ENCODE data around the gene HS3ST5. TPM values are rescaled to one million over a fixed set of nuclear protein-coding genes. Genes with fewer than 3 reads are reported as not detected.

HS3ST5 gene
- total RNA-seq, 1 experiment from 2014 or later, result 14.4 TPM

DNA sequence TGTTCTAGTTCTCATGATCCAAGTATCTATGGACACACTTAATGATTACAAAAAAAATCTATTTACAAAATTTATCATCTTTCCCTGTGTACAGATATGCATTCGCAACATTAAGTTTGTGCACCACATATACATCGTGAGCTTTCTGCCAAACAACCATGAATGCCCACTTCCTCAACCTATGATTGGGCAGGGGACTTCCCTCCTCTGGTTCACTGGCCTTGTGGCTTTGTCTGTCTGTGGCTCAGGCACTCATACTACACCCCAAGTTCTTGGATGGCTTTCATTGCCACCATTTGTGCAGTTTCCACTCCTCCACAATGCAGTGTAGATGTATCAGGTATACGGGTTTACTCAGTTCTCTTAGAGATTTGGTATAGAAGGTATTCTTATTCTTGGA, 74.9 kb downstream of the HS3ST5 start:
- Histone ChIP-seq H2AFZ (ENCODE audit: low read length) (no peak overlapping the region), H2BK15ac (ENCODE audit: low read depth, low read length) (no peak overlapping the region), H2BK20ac (ENCODE audit: low read depth, low read length, poor library complexity, severe bottlenecking) (no peak overlapping the region), H2BK12ac (ENCODE audit: insufficient read length, low read depth, low read length) (no peak overlapping the region), H2BK120ac (ENCODE audit: low read depth, low read length, poor library complexity, severe bottlenecking) (no peak overlapping the region), H2BK5ac (ENCODE audit: insufficient read length, low read length) (no peak overlapping the region), H3K23ac (ENCODE audit: insufficient read length, low read depth, low read length) (no peak overlapping the region), H3K56ac (ENCODE audit: insufficient read length, low read depth, low read length) (no peak overlapping the region), H3K79me1 (ENCODE audit: insufficient read depth, low read depth, low read length, poor library complexity, severe bottlenecking) (no peaks in the 10 kb centered on the region), H4K8ac (replicated peaks; ENCODE audit: insufficient read length, low read depth, low read length) (no peak overlapping the region), H4K5ac (ENCODE audit: insufficient read length, low read depth, low read length) (no peak overlapping the region), H3K18ac (ENCODE audit: insufficient read length, low read depth, low read length) (no peak overlapping the region), H3K4ac (ENCODE audit: low read depth, low read length) (no peak overlapping the region), H3K27ac (ENCODE audit: insufficient read length, low read depth, low read length) (no peak overlapping the region), H3K27me3 (ENCODE audit: insufficient read depth, low read length) (no peaks in the 10 kb centered on the region), H3K14ac (ENCODE audit: insufficient read depth, low read length) (no peak overlapping the region), H2AK5ac (ENCODE audit: insufficient read length, low read length) (no peak overlapping the region), H3K4me1 (ENCODE audit: insufficient read depth, low read length) (no peaks in the 10 kb centered on the region), H3K9ac (ENCODE audit: extremely low read depth, insufficient read length, low read length) (no peak overlapping the region), H3K4me2 (ENCODE audit: insufficient read depth, insufficient read length, low read length) (no peak overlapping the region), H3K23me2 (ENCODE audit: insufficient read length, low read depth, low read length, poor library complexity, severe bottlenecking) (no peaks in the 10 kb centered on the region), H3T11ph (ENCODE audit: low read length) (no peak overlapping the region), H4K20me1 (ENCODE audit: control insufficient read depth, insufficient read depth, insufficient read length) (no peaks in the 10 kb centered on the region), H3K79me2 (ENCODE audit: insufficient read depth, low read length) (no peaks in the 10 kb centered on the region), H4K91ac (ENCODE audit: insufficient read length, low read depth, low read length) (no peak overlapping the region), H3K9me3 (ENCODE audit: control insufficient read depth, low read depth, low read length) (no peaks in the 10 kb centered on the region)
- WGBS (ENCODE audit: extremely low coverage, insufficient read length, low lambda C conversion rate), result no CpG with 5 or more reads among the region's 3 CpGs
- no peak for DNase-seq
- no peak overlapping the region for H3K27ac Mint-ChIP-seq
- no peaks in the 10 kb centered on the region for H3K4me1 Mint-ChIP-seq
- TF ChIP-seq, protein P1, sequence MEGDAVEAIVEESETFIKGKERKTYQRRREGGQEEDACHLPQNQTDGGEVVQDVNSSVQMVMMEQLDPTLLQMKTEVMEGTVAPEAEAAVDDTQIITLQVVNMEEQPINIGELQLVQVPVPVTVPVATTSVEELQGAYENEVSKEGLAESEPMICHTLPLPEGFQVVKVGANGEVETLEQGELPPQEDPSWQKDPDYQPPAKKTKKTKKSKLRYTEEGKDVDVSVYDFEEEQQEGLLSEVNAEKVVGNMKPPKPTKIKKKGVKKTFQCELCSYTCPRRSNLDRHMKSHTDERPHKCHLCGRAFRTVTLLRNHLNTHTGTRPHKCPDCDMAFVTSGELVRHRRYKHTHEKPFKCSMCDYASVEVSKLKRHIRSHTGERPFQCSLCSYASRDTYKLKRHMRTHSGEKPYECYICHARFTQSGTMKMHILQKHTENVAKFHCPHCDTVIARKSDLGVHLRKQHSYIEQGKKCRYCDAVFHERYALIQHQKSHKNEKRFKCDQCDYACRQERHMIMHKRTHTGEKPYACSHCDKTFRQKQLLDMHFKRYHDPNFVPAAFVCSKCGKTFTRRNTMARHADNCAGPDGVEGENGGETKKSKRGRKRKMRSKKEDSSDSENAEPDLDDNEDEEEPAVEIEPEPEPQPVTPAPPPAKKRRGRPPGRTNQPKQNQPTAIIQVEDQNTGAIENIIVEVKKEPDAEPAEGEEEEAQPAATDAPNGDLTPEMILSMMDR (conservative IDR thresholded peaks at IDR 0.05), result no peak
- no peaks in the 10 kb centered on the region for H3K9me3 Mint-ChIP-seq
- H3K27me3 Mint-ChIP-seq (ENCODE audit: low read depth), result no peaks in the 10 kb centered on the region
- no peak overlapping the region for H3K4me3 Mint-ChIP-seq
- peaks cover 0 to 16% (median 14%) of the 10 kb centered on the region in 3 experiments; a peak in 5 of 7 replicates for H3K36me3 Mint-ChIP-seq (ENCODE audit: insufficient read depth in 1 of 3, low read depth in 3 of 3)
